CD4-positive, alpha-beta T cell (primary cell): ENCODE data around the gene ZCCHC2. TPM values are rescaled to one million over a fixed set of nuclear protein-coding genes. Genes with fewer than 3 reads are reported as not detected.

ENCODE experiments used
- ATAC-seq: fragments of 200-7000 bp; cut with Tn5 transposase; one replicate; pipeline ENCODE4 v1.10.0; 2022; ENCODE audit warnings: mild to moderate bottlenecking; ENCODE audit not compliant: poor library complexity
- CTCF ChIA-PET: fragments of 350-600 bp; sonication (Branson Sonifier 250); formaldehyde crosslinking; loops from one replicate; lab custom pipeline; 2021; ENCODE audit warnings: antibody characterized with exemption, inconsistent platforms; lab: Charles Lee
- POLR2A ChIA-PET: fragments of 350-600 bp; sonication (Branson Sonifier 250); formaldehyde crosslinking; loops from one replicate; lab custom pipeline; 2021; ENCODE audit warnings: antibody characterized with exemption, inconsistent platforms; lab: Charles Lee
- DNase-seq, 14 experiments: peaks; one replicate each; pipeline ENCODE4 v3.0.0-alpha.2; 2013 to 2020; ENCODE audit warnings: mixed read lengths in 2 of 14
- H3K27ac ChIP-seq, 2 donors: one replicate each; pipeline versions ENCODE4 v1.5.1 to v1.7.0; 2013; ENCODE audit warnings: low read length in 2 of 2, low read depth in 1 of 2, mild to moderate bottlenecking in 1 of 2
- H3K27me3 ChIP-seq, 2 experiments: 1 replicate in 1 of 2; 2 replicates in 1 of 2; pipeline versions ENCODE4 v1.6.1 to v1.7.0; 2013; ENCODE audit warnings: low read length in 2 of 2, control low read depth in 1 of 2, mild to moderate bottlenecking in 1 of 2, moderate library complexity in 1 of 2; ENCODE audit not compliant: insufficient read depth in 2 of 2, control insufficient read depth in 1 of 2
- H3K36me3 ChIP-seq: one replicate; pipeline ENCODE4 v1.6.1; 2013; ENCODE audit warnings: low read length, control low read depth; ENCODE audit not compliant: insufficient read depth
- H3K4me1 ChIP-seq: one replicate; pipeline ENCODE4 v1.6.1; 2013; ENCODE audit warnings: low read length, control low read depth; ENCODE audit not compliant: insufficient read depth
- H3K4me3 ChIP-seq: one replicate; pipeline ENCODE4 v1.5.1; 2013; ENCODE audit warnings: mild to moderate bottlenecking, low read length, moderate library complexity
- H3K9me3 ChIP-seq, 2 experiments: 1 replicate in 1 of 2; 2 replicates in 1 of 2; pipeline versions ENCODE4 v1.6.1 to v1.7.0; 2013; ENCODE audit warnings: low read length in 2 of 2, mild to moderate bottlenecking in 2 of 2, control low read depth in 1 of 2, moderate library complexity in 1 of 2; ENCODE audit not compliant: control insufficient read depth in 1 of 2, insufficient read depth in 1 of 2
- H3K27ac Mint-ChIP-seq: one replicate; pipeline ENCODE4 v1.8.0; 2020; ENCODE audit warnings: mixed read lengths
- H3K27me3 Mint-ChIP-seq: one replicate; pipeline ENCODE4 v1.8.0; 2021; ENCODE audit warnings: mixed read lengths
- H3K36me3 Mint-ChIP-seq: one replicate; pipeline ENCODE4 v1.8.0; 2021; ENCODE audit warnings: low read depth, mixed read lengths
- H3K4me1 Mint-ChIP-seq: one replicate; pipeline ENCODE4 v1.8.0; 2021; ENCODE audit warnings: low read depth, mixed read lengths
- H3K4me3 Mint-ChIP-seq: one replicate; pipeline ENCODE4 v1.8.0; 2020; ENCODE audit warnings: mild to moderate bottlenecking, mixed read lengths
- H3K9me3 Mint-ChIP-seq: one replicate; pipeline ENCODE4 v1.8.0; 2020; ENCODE audit warnings: mixed read lengths
- CTCF ChIP-seq: fragments of 200-600 bp; IDR thresholded peaks from one replicate; pipeline ENCODE4 v1.8.0; 2022; ENCODE audit warnings: antibody characterized with exemption, mild to moderate bottlenecking
- intact Hi-C, 2 experiments: fragments of 100-400 bp; cut with DNase I in 1 of 2; cut with micrococcal nuclease in 1 of 2; formaldehyde crosslinking; loops; one replicate each; pipeline versions ENCODE4 v1.15.1 to v1.9.0; 2023 to 2025; cut with DNase I, micrococcal nuclease
- total RNA-seq, 174 experiments: library from RNA in 2 of 174; stranded (reverse) in 2 of 174; gene quantifications; one replicate each; pipeline ENCODE4 v1.2.3 and lab custom pipeline; 2021 to 2026

The ZCCHC2 gene
- total RNA-seq, 2 experiments from 2014 or later = 85.0 to 85.4 TPM

- H3K27me3 ChIP-seq = no peaks in the 10 kb centered on the region
- H3K9me3 ChIP-seq = no peaks in the 10 kb centered on the region
- Mint-ChIP-seq H3K36me3 (peaks cover 24% of the 10 kb centered on the region), H3K27ac (peak overlapping the region; percentile 93), H3K27me3 (no peaks in the 10 kb centered on the region), H3K4me3 (peak overlapping the region; percentile 92), H3K9me3 (no peaks in the 10 kb centered on the region), H3K4me1 (peaks cover 49% of the 10 kb centered on the region)
- intact Hi-C loops = loop anchor here (2.0 to 10.0 kb wide), 9 partner anchors 97 to 898 kb away; partner anchors contain the start of genes BCL2 (in 2 of the 2), PHLPP1 (in 2 of the 2), KDSR (in 1 of the 2) and VPS4B (in 1 of the 2)
- CTCF ChIA-PET = interaction anchor here (1.8 to 2.3 kb wide), 2 partner anchors 60 to 98 kb away, joined by 5 read pairs; no protein-coding TSS in a partner anchor
- no peaks in the 10 kb centered on the region for H3K36me3 ChIP-seq
- H3K4me3 ChIP-seq = peak overlapping the region; percentile 89
- no peak for TF ChIP-seq CTCF
- ATAC-seq = peak; percentile 10
- DNase-seq = peak; percentile 29 to 79 (median 45)
- H3K4me1 ChIP-seq = peaks cover 28% of the 10 kb centered on the region
- POLR2A ChIA-PET = interaction anchor here (0.8 to 4.9 kb wide), 13 partner anchors 12 to 899 kb away, joined by 3 to 79 read pairs (median 8); partner anchors contain the start of genes BCL2, KDSR, PHLPP1 and VPS4B
- peak overlapping the region; percentile 74 for H3K27ac ChIP-seq
Measured at GRCh38 chr18:62523631-62524439, 1.0 kb downstream of the ZCCHC2 start.

GRCh38 chr18:62524440-62525200, 1.8 kb downstream of the ZCCHC2 start:
- peaks cover 33% of the 10 kb centered on the region for H3K4me1 ChIP-seq
- ATAC-seq = peak; percentile 21
- no peaks in the 10 kb centered on the region for H3K9me3 ChIP-seq
- H3K27me3 Mint-ChIP-seq = no peaks in the 10 kb centered on the region
- H3K36me3 ChIP-seq = no peaks in the 10 kb centered on the region
- no peaks in the 10 kb centered on the region for H3K27me3 ChIP-seq
- ChIA-PET CTCF (interaction anchor here (1.8 kb wide), 1 partner anchor 59 kb away, joined by 5 read pairs; no protein-coding TSS in a partner anchor), POLR2A (interaction anchor here (0.6 to 4.9 kb wide), 11 partner anchors 12 to 898 kb away, joined by 3 to 79 read pairs (median 8); partner anchors contain the start of genes KDSR, PHLPP1 and VPS4B)
- H3K27ac Mint-ChIP-seq = peak overlapping the region; percentile 93
- H3K4me1 Mint-ChIP-seq = peaks cover 53% of the 10 kb centered on the region
- intact Hi-C loops = loop anchor here (5.0 to 10.0 kb wide), 11 partner anchors 38 to 898 kb away; partner anchors contain the start of genes BCL2 (in 2 of the 2), PIGN (in 2 of the 2), RELCH (in 2 of the 2) and KDSR (in 1 of the 2)
- H3K4me3 ChIP-seq = peak overlapping the region; percentile 89
- DNase-seq = peak; percentile 41 to 85 (median 58)
- H3K4me3 Mint-ChIP-seq = peak overlapping the region; percentile 92
- H3K27ac ChIP-seq = peak overlapping the region; percentile 74
- H3K9me3 Mint-ChIP-seq = no peaks in the 10 kb centered on the region
- peaks cover 26% of the 10 kb centered on the region for H3K36me3 Mint-ChIP-seq
- no peak for TF ChIP-seq CTCF

GRCh38 chr18:62525608-62526007, 2.8 kb downstream of the ZCCHC2 start:
- Mint-ChIP-seq H3K27me3 (no peaks in the 10 kb centered on the region), H3K9me3 (no peaks in the 10 kb centered on the region), H3K4me3 (peak overlapping the region; percentile 92), H3K4me1 (peaks cover 59% of the 10 kb centered on the region), H3K36me3 (peaks cover 26% of the 10 kb centered on the region), H3K27ac (peak overlapping the region; percentile 93)
- ChIA-PET POLR2A (interaction anchor here (1.9 to 2.6 kb wide), 4 partner anchors 20 to 190 kb away, joined by 8 to 14 read pairs (median 13); partner anchors contain the start of gene PHLPP1), CTCF (interaction anchor here (1.8 kb wide), 1 partner anchor 58 kb away, joined by 5 read pairs; no protein-coding TSS in a partner anchor)
- Histone ChIP-seq H3K4me1 (peaks cover 33% of the 10 kb centered on the region), H3K27ac (peak overlapping the region; percentile 74 to 87), H3K4me3 (peak overlapping the region; percentile 89), H3K36me3 (no peaks in the 10 kb centered on the region), H3K27me3 (no peaks in the 10 kb centered on the region), H3K9me3 (no peaks in the 10 kb centered on the region)
- intact Hi-C loops = loop anchor here (2.0 to 10.0 kb wide), 7 partner anchors 37 to 789 kb away; partner anchors contain the start of genes PIGN (in 2 of the 2), RELCH (in 2 of the 2), BCL2 (in 1 of the 2) and TNFRSF11A (in 1 of the 2)
- DNase-seq = peak in 2 of 14 experiments; percentile 23 to 31
- no peak for TF ChIP-seq CTCF
- no peak for ATAC-seq
